ENCODE results near the gene NTSR2.

The NTSR2 gene

GRCh38 chr2:11680901-11681721, 11.1 kb upstream of the NTSR2 start:
- in situ Hi-C loops (cut with MboI; ENCODE audit: low sequenced_read_pairs, unreplicated experiment), result loop anchor here (10.0 kb wide), 1 partner anchor 104 kb away; no protein-coding TSS in a partner anchor
- DNase-seq (ENCODE audit: low spot score), result no peak
- TF ChIP-seq CTCF (IDR thresholded peaks at IDR 0.05; ENCODE audit: borderline replicate concordance, control extremely low read depth, extremely low read depth, insufficient read depth, missing control alignments), result no peak

- in situ Hi-C loops (cut with MboI; ENCODE audit: low sequenced_read_pairs, unreplicated experiment), result loop anchor here (10.0 kb wide), 1 partner anchor 104 kb away; no protein-coding TSS in a partner anchor
Measured at GRCh38 chr2:11680182-11680900, 10.3 kb upstream of the NTSR2 start.

GRCh38 chr2:11679486-11680181, 9.6 kb upstream of the NTSR2 start:
- DNase-seq (ENCODE audit: low spot score), result no peak
- TF ChIP-seq CTCF (IDR thresholded peaks at IDR 0.05; ENCODE audit: borderline replicate concordance, control extremely low read depth, extremely low read depth, insufficient read depth, missing control alignments), result no peak
- in situ Hi-C loops (cut with MboI; ENCODE audit: low sequenced_read_pairs, unreplicated experiment), result loop anchor here (10.0 kb wide), 1 partner anchor 105 kb away; no protein-coding TSS in a partner anchor

More at GRCh38 chr2:11680182-11680900, 10.3 kb upstream of the NTSR2 start:
- TF ChIP-seq CTCF (IDR thresholded peaks at IDR 0.05; ENCODE audit: borderline replicate concordance, control extremely low read depth, extremely low read depth, insufficient read depth, missing control alignments), result no peak
- DNase-seq (ENCODE audit: low spot score), result no peak

GRCh38 chr2:11679016-11679415, 9.0 kb upstream of the NTSR2 start:
- in situ Hi-C loops (cut with MboI; ENCODE audit: low sequenced_read_pairs, unreplicated experiment), result no loop called here
- TF ChIP-seq CTCF (IDR thresholded peaks at IDR 0.05; ENCODE audit: borderline replicate concordance, control extremely low read depth, extremely low read depth, insufficient read depth, missing control alignments), result no peak
- no peak for DNase-seq (ENCODE audit: low spot score)

- no peak for TF ChIP-seq CTCF (IDR thresholded peaks at IDR 0.05; ENCODE audit: borderline replicate concordance, control extremely low read depth, extremely low read depth, insufficient read depth, missing control alignments)
- in situ Hi-C loops (cut with MboI; ENCODE audit: low sequenced_read_pairs, unreplicated experiment), result no loop called here
- DNase-seq (ENCODE audit: low spot score), result no peak
Measured at GRCh38 chr2:11678306-11678960, 8.4 kb upstream of the NTSR2 start.
